WTC11 (cell line): Measurements from ENCODE around the gene CNTNAP2. TPM values are rescaled to one million over a fixed set of nuclear protein-coding genes. Genes with fewer than 3 reads are reported as not detected.

Source experiments
- ATAC-seq: fragments of 200-7000 bp; cut with Tn5 transposase; 2 replicates; pipeline ENCODE4 v1.10.0; 2021; ENCODE audit warnings: mild to moderate bottlenecking, moderate library complexity
- CTCF ChIA-PET: fragments of 300-600 bp; sonication (Branson Sonifier 250); formaldehyde crosslinking; loops from one replicate; lab custom pipeline; 2021; ENCODE audit warnings: antibody characterized with exemption; lab: Charles Lee
- POLR2A ChIA-PET: fragments of 350-600 bp; sonication (Branson Sonifier 250); formaldehyde crosslinking; loops from one replicate; lab custom pipeline; 2021; ENCODE audit warnings: antibody characterized with exemption; lab: Charles Lee
- DNase-seq: peaks from one replicate; pipeline ENCODE4 v3.0.0; 2021; ENCODE audit warnings: low spot score
- H3K27ac Mint-ChIP-seq: 2 replicates; pipeline ENCODE4 v1.8.0; 2021; ENCODE audit warnings: mixed read lengths
- H3K27me3 Mint-ChIP-seq: 2 replicates; pipeline ENCODE4 v1.8.0; 2021; ENCODE audit warnings: low read depth, mild to moderate bottlenecking, moderate library complexity, mixed read lengths
- H3K36me3 Mint-ChIP-seq: 2 replicates; pipeline ENCODE4 v1.8.0; 2021; ENCODE audit warnings: mixed read lengths
- H3K4me1 Mint-ChIP-seq: 2 replicates; pipeline ENCODE4 v1.8.0; 2022; ENCODE audit warnings: mixed read lengths
- H3K4me3 Mint-ChIP-seq: 2 replicates; pipeline ENCODE4 v1.8.0; 2021; ENCODE audit warnings: mild to moderate bottlenecking, moderate library complexity, mixed read lengths
- H3K9me3 Mint-ChIP-seq: 2 replicates; pipeline ENCODE4 v1.8.0; 2021; ENCODE audit warnings: mixed read lengths
- AR ChIP-seq: fragments of 250-450 bp; sonication (Bioruptor Pico); IDR thresholded peaks from 2 replicates; pipeline ENCODE4 v1.9.0; 2021; ENCODE audit warnings: mild to moderate bottlenecking
- CREB1 ChIP-seq: sonication (generic); formaldehyde crosslinking; IDR thresholded peaks from 2 replicates; pipeline ENCODE4 v1.8.0; 2023; ENCODE audit warnings: mild to moderate bottlenecking, missing genetic modification reagents
- E2F4 ChIP-seq: sonication (generic); formaldehyde crosslinking; IDR thresholded peaks from 2 replicates; pipeline ENCODE4 v1.8.1; 2022; ENCODE audit warnings: low read depth, mild to moderate bottlenecking, moderate library complexity, missing genetic modification reagents, borderline replicate concordance
- FOXJ3 ChIP-seq: sonication (generic); formaldehyde crosslinking; IDR thresholded peaks from 2 replicates; pipeline ENCODE4 v1.9.0; 2021; ENCODE audit warnings: missing genetic modification reagents, mild to moderate bottlenecking, borderline replicate concordance
- GRHL2 ChIP-seq: fragments of 250-450 bp; sonication (Bioruptor Pico); IDR thresholded peaks from 2 replicates; pipeline ENCODE4 v1.8.0; 2022; ENCODE audit warnings: mild to moderate bottlenecking, moderate library complexity; ENCODE audit not compliant: insufficient replicate concordance, severe bottlenecking
- IRF2 ChIP-seq: sonication (generic); formaldehyde crosslinking; IDR thresholded peaks from 2 replicates; pipeline ENCODE4 v1.8.0; 2022; ENCODE audit warnings: low read depth, missing genetic modification reagents, borderline replicate concordance
- JAZF1 ChIP-seq: fragments of 250-450 bp; sonication (Bioruptor Pico); IDR thresholded peaks from 2 replicates; pipeline ENCODE4 v1.9.0; 2021; ENCODE audit warnings: moderate library complexity, mild to moderate bottlenecking, inconsistent platforms
- MXD4 ChIP-seq: fragments of 250-450 bp; sonication (Bioruptor Pico); IDR thresholded peaks from 2 replicates; pipeline ENCODE4 v1.8.0; 2021; ENCODE audit warnings: mild to moderate bottlenecking, moderate library complexity, borderline replicate concordance
- NFE2L1 ChIP-seq: sonication (generic); formaldehyde crosslinking; IDR thresholded peaks from 2 replicates; pipeline ENCODE4 v1.8.1; 2023; ENCODE audit warnings: missing genetic modification reagents
- NR1H2 ChIP-seq: sonication (generic); formaldehyde crosslinking; IDR thresholded peaks from 2 replicates; pipeline ENCODE4 v1.9.0; 2021; ENCODE audit warnings: mild to moderate bottlenecking, moderate library complexity, missing genetic modification reagents
- NR3C1 ChIP-seq: sonication (generic); formaldehyde crosslinking; conservative IDR thresholded peaks from 2 replicates; pipeline ENCODE4 v1.8.1; 2023; ENCODE audit warnings: low read depth, mild to moderate bottlenecking, missing genetic modification reagents
- PRDM15 ChIP-seq: sonication (generic); formaldehyde crosslinking; IDR thresholded peaks from 2 replicates; pipeline ENCODE4 v1.8.0; 2022; ENCODE audit warnings: missing genetic modification reagents
- RORB ChIP-seq: fragments of 250-450 bp; sonication (Bioruptor Pico); IDR thresholded peaks from 2 replicates; pipeline ENCODE4 v1.9.0; 2021; ENCODE audit warnings: mild to moderate bottlenecking
- SMAD3 ChIP-seq: sonication (generic); formaldehyde crosslinking; IDR thresholded peaks from 2 replicates; pipeline ENCODE4 v1.8.0; 2022; ENCODE audit warnings: missing genetic modification reagents, mild to moderate bottlenecking, borderline replicate concordance
- TEAD4 ChIP-seq: sonication (generic); formaldehyde crosslinking; IDR thresholded peaks from 2 replicates; pipeline ENCODE4 v1.8.0; 2022; ENCODE audit warnings: mild to moderate bottlenecking, missing genetic modification reagents
- USF1 ChIP-seq: sonication (generic); formaldehyde crosslinking; IDR thresholded peaks from 2 replicates; pipeline ENCODE4 v1.8.0; 2022; ENCODE audit warnings: mild to moderate bottlenecking, missing genetic modification reagents
- ZMAT4 ChIP-seq: fragments of 250-450 bp; sonication (Bioruptor Pico); IDR thresholded peaks from 2 replicates; pipeline ENCODE4 v1.9.0; 2021; ENCODE audit warnings: mild to moderate bottlenecking
- ZNF138 ChIP-seq: sonication (generic); formaldehyde crosslinking; conservative IDR thresholded peaks from 2 replicates; pipeline ENCODE4 v1.8.1; 2022; ENCODE audit warnings: mild to moderate bottlenecking, moderate library complexity, missing genetic modification reagents
- ZNF232 ChIP-seq: sonication (generic); formaldehyde crosslinking; IDR thresholded peaks from 2 replicates; pipeline ENCODE4 v1.8.0; 2022; ENCODE audit warnings: mild to moderate bottlenecking, missing genetic modification reagents
- ZNF263 ChIP-seq: sonication (generic); formaldehyde crosslinking; IDR thresholded peaks from 2 replicates; pipeline ENCODE4 v1.8.1; 2022; ENCODE audit warnings: low read depth, mild to moderate bottlenecking, moderate library complexity, missing genetic modification reagents
- ZNF281 ChIP-seq: sonication (generic); formaldehyde crosslinking; IDR thresholded peaks from 2 replicates; pipeline ENCODE4 v1.8.0; 2023; ENCODE audit warnings: mild to moderate bottlenecking, missing genetic modification reagents
- ZNF317 ChIP-seq: sonication (generic); formaldehyde crosslinking; IDR thresholded peaks from 2 replicates; pipeline ENCODE4 v1.8.1; 2023; ENCODE audit warnings: low read depth, mild to moderate bottlenecking, moderate library complexity, missing genetic modification reagents, borderline replicate concordance
- ZNF423 ChIP-seq: fragments of 250-450 bp; sonication (Bioruptor Pico); IDR thresholded peaks from 2 replicates; pipeline ENCODE4 v2.1.2; 2022; ENCODE audit warnings: mild to moderate bottlenecking, moderate library complexity
- total RNA-seq: library from RNA; stranded (reverse); gene quantifications from 3 replicates; pipeline ENCODE4 v1.2.3, GENCODE V29; 2021

The CNTNAP2 gene
- total RNA-seq, 1 experiment from 2014 or later: 63.8 TPM

- DNase-seq (no peak), ATAC-seq (peak; percentile 74)
- CTCF ChIA-PET: no interaction called here
Measured at GRCh38 chr7:147803606-147804005, 1687.0 kb downstream of the CNTNAP2 start.

GRCh38 chr7:147804032-147804431 lies 1687.4 kb downstream of the CNTNAP2 start:
- H3K27me3 Mint-ChIP-seq: no peaks in the 10 kb centered on the region; the same call in 1 of the 2 replicates
- DNase-seq (no peak), ATAC-seq (no peak)
- peaks cover 17% of the 10 kb centered on the region for H3K9me3 Mint-ChIP-seq
- H3K36me3 Mint-ChIP-seq: peaks cover 8% of the 10 kb centered on the region
- CTCF ChIA-PET: no interaction called here
- H3K4me3 Mint-ChIP-seq: no peak overlapping the region
- H3K4me1 Mint-ChIP-seq: 0 out of 2 replicates have a peak, but pooled peaks cover 8% of the 10 kb centered on the region
- POLR2A ChIA-PET: no interaction called here
- no peak overlapping the region for H3K27ac Mint-ChIP-seq
- TF ChIP-seq ZNF281 (CRISPR knock-in tag) (no peak), E2F4 (CRISPR knock-in tag) (no peak), TEAD4 (no peak), NR1H2 (CRISPR knock-in tag) (no peak), GRHL2 (CRISPR knock-in tag) (no peak), AR (CRISPR knock-in tag) (no peak)

More at GRCh38 chr7:147803606-147804005, 1687.0 kb downstream of the CNTNAP2 start:
- Mint-ChIP-seq H3K27me3 (no peaks in the 10 kb centered on the region; the same call in 1 of the 2 replicates), H3K27ac (no peak overlapping the region), H3K4me1 (0 out of 2 replicates have a peak, but pooled peaks cover 8% of the 10 kb centered on the region), H3K9me3 (peaks cover 17% of the 10 kb centered on the region), H3K4me3 (no peak overlapping the region), H3K36me3 (peaks cover 8% of the 10 kb centered on the region)
- TF ChIP-seq ZNF423 (CRISPR knock-in tag) (no peak), RORB (no peak), ZMAT4 (no peak), USF1 (no peak), NR1H2 (CRISPR knock-in tag) (no peak), SMAD3 (CRISPR knock-in tag) (no peak), JAZF1 (no peak), PRDM15 (CRISPR knock-in tag) (no peak), CREB1 (CRISPR knock-in tag) (no peak), IRF2 (CRISPR knock-in tag) (no peak), ZNF263 (CRISPR knock-in tag) (no peak), NR3C1 (CRISPR knock-in tag) (no peak), ZNF232 (CRISPR knock-in tag) (no peak), ZNF317 (no peak), FOXJ3 (CRISPR knock-in tag) (no peak), NFE2L1 (no peak), TEAD4 (no peak), MXD4 (CRISPR knock-in tag) (no peak), ZNF138 (CRISPR knock-in tag) (no peak), GRHL2 (CRISPR knock-in tag) (no peak)
- POLR2A ChIA-PET: no interaction called here
